Esophagus mucosa (tissue), 1 donor: Measurements from ENCODE around the gene YY1. TPM values are rescaled to one million over a fixed set of nuclear protein-coding genes. Genes with fewer than 3 reads are reported as not detected.
"Not testable (repeated sequence)": the region's sequence is repeated elsewhere in the genome, so short reads cannot be mapped to it uniquely, and the experiment has no call there.

Source experiments
- ATAC-seq: fragments of 200-7000 bp; cut with Tn5 transposase; one replicate; pipeline ENCODE4 v1.9.1; 2020
- total RNA-seq: library from RNA; stranded (reverse); gene quantifications from one replicate; pipeline ENCODE4 v1.2.4, GENCODE V29; 2023
- donor health status: DM: yes; HTN: yes; CAD: no.

Gene YY1
- total RNA-seq, 1 donor from 2014 or later, result 44.5 TPM

- ATAC-seq, result peak; percentile 61
Measured at GRCh38 chr14:100297320-100298300, 58.7 kb downstream of the YY1 start.

GRCh38 chr14:100298551-100299237, 59.8 kb downstream of the YY1 start:
- no peak for ATAC-seq

DNA sequence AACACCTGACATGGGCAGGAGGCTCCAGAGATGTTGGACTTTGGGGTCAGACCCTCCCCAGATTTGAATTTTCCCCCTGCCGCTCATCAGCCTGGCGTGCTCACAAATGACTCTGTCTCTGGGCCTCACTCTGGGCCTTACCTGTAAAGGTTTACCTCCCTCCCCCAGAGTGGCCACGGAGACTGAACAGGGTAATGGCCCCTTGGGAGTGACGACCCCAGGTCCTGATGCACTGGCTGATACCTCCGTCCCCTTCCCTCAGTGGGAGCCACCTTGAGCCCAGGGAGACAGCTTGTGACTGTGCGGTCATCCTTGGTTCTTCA, 60.3 kb downstream of the YY1 start:
- ATAC-seq, result no peak

- ATAC-seq, result peak; percentile 16
Measured at GRCh38 chr14:100302616-100303015, 63.7 kb downstream of the YY1 start.

- no peak for ATAC-seq
Measured at GRCh38 chr14:100303179-100303578, 64.2 kb downstream of the YY1 start.

- no peak for ATAC-seq
Measured at GRCh38 chr14:100303925-100304324, 65.0 kb downstream of the YY1 start.

DNA sequence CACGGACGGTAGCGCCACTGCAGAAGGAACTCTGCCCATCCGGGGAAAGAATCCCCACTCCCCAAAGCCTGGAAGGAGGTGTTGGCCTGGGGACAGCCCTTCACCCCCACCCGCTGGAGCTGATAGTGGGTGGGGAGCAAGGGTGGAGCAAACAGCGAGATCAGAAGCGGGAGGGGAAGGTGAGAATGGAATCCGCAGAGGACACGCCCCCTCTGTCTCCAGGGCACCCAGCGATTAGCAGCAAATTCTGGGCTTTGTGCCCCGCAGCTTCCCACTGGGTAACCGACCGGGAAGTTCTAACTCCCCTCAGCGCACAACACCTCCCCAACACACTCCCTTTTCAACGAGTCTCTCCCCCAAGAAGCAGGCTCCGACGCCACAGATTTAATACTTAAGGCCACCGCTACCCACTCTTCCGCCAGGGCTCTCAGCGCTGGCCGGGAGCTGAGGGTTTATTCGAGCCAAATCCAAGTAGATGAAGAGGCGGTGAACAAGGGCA, 65.9 kb downstream of the YY1 start:
- ATAC-seq, result peak; percentile 18

DNA sequence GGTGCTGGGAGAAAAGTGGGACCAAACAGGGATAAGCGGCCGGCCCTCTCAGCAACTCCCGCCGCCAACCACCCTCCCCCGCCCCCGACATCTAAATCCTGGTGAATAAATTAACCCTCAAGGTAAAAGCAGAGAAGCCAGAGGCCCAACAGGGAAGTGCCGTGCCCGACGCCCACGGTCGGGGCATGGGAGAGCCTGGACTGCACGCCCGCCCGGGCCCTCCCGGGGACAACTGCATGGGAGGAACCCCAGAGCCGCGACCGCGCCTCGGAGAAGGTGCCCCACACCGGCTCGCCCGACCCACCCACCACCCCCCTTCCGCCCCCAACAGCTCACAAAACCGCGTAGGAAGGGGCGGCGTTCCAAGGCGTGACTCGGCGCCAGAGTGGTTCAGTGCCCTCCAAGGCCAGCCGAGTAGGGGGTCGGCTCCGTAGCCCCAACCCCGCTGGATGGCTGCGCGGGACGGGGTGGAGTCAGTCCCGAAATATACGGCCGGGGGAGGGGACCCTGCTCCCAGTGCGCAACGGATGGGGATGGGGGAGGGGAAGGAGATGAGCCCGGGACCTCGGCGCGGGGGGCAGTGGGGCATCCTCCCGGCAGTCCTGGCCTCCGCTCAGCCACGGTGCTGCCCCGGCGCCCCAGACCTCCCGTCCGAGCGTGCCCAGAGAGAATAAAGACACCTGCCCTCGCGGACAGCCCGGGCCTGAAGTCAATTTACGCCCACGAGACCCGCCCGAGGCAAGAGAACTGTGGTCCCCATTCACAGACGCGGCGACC, 66.6 kb downstream of the YY1 start:
- peak; percentile 1 for ATAC-seq

- peak; percentile 77 for ATAC-seq
Measured at GRCh38 chr14:100306101-100306997, 67.4 kb downstream of the YY1 start, which contains the start of gene SLC25A29. Gene SLC25A29, minus strand, starts transcription at chr14:100306444. Its CDS starts 212 bp downstream, at chr14:100306232.

- ATAC-seq, result peak; percentile 10
Measured at GRCh38 chr14:100306998-100307765, 68.2 kb downstream of the YY1 start.

- no peak for ATAC-seq
Measured at GRCh38 chr14:100307766-100308426, 69.0 kb downstream of the YY1 start.

DNA sequence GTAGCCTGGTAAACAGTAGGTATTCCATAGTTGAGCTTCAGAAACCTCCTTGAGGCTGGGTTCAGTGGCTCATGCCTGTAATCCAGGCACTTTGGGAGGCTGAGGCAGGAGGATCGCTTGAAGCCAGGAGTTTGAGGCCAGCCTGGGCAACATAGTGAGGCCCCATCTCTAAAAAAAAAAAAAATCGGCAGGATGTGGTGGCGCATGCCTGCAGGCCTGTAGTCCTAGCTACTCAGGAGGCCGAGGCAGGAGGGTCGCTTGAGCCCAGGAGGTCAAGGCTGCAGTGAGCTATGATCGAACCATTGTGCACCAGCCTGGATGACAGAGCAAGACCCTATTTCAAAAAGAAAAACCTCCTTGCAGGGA, 69.5 kb downstream of the YY1 start:
- ATAC-seq, result not testable (repeated sequence)

DNA sequence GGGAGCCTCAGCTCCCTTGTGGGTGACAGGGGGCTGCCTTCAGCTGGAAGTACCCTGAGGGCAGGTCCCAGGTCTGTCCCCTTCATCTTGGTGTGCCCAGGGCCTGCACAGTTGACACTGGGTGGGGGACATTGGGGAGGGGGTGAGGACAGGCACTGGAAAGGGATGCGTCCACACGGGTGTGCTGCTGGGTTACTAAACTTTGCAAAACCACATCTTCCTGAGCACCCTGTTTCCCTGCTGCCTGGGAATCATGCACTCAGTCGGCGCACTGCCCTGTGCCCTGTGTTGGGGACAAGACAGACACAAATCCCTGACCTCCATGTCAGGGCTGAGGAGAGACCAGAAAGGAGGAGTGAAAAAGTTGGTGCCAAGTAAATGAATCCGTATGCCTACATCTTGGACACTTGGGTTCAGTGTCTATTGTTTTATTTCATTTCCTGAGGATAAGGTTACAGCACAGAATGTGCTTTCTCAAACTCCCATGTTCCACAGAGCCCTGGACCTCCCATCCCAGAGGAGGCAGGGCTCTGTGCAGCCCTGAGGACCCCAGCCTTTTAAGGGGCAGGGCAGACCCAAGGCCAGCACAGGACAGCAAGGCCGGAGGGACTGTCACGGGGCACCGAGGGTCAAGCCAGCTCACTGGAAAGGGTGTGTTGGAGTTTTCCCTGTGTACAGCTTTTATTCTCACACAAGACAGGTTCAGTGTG, 70.2 kb downstream of the YY1 start:
- no peak for ATAC-seq

GRCh38 chr14:100312110-100312876, 73.3 kb downstream of the YY1 start:
- not testable (repeated sequence) for ATAC-seq

GRCh38 chr14:100312877-100313400, 74.0 kb downstream of the YY1 start:
- no peak for ATAC-seq

DNA sequence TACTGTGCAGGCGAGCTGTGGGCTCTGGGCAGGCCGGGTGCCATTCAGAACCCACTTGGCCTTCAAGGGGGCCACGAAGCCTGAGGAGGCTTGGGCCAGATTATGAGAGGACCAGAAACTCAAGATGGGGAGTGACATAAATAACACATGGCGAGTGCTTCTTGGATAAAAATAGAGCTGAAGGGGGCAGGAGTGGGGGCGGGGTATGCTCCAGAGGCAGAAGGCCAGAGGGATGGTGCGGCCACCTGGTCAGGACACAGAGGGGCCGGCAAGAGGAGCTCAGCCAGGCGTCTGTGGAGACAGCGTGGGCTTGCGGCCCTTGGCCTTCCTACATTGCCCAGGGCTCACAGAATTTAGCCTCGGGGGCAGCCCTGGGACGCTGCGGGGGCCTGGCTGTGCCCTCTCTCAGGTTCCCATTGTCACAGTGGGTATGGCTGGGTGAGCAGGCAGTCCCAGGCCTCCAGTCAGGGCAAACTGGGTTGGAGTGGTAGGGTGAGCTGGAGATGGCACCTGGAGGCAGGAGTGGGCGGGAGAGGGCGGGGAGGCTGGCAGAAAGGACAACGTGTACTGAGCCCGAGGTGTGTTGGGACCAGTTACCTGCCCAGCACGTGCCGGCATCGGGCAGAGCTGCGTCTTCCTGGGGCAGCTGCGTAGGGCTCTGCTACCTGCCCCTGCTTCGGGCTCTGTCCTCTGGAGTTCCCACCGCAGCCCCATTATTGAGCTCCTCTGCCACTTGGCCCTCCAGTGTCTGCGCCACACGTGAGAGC, 74.7 kb downstream of the YY1 start:
- ATAC-seq, result peak; percentile 67

DNA sequence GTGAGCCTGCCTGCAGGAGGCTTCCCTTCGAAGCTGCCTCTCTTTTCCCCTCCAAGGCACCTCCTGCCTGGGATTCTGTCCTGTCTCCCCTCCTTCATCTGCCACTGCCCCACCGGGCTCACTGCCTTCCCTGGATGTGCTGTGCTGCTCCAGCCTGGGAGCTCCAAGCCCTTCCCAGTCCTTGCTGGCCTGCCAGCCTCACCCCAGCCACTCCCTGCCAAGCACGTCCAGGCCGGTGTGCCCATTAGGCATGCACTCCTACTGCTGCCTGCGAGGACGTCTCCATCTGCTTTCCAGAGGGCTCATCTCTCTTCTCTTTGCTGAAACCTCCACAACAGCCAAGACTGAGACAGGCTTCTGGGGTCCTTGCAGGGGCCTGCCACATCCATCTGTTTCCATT, 75.8 kb downstream of the YY1 start:
- ATAC-seq, result peak; percentile 85

DNA sequence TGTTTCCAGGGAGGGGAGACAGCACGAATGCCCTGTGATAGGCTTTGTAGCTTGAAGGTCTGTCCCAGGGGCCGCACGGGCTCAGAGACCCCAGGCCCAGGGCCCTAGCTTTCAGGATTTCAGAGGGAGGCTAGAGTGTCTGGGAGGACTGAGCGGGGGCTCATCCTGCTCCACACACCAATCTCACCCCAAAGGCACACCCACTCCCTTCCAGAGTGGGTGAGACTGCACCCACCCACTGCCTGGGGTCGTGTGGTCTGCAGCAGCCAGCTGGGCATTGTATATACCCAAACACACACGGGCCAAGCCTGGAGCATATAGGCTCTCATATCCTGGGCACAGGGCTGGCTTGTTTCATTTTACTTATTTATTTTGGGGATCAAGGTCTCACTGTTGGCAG, 78.4 kb downstream of the YY1 start:
- no peak for ATAC-seq
